Stimulated activated CD4-positive, alpha-beta T cell treated with anti-CD3 and anti-CD28 coated beads, TNF-alpha, amount 100 ng/mL, for 24 hours (primary cell): Measurements from ENCODE around the gene LRP1B.
"Not testable (repeated sequence)": the region's sequence is repeated elsewhere in the genome, so short reads cannot be mapped to it uniquely, and the experiment has no call there.

Source experiments
- DNase-seq, 3 experiments: peaks; one replicate each; pipeline ENCODE4 v3.0.0-alpha.2; 2020; ENCODE audit warnings: low read depth in 3 of 3

LRP1B gene

GRCh38 chr2:140454717-140455116 is 1676.1 kb downstream of the LRP1B start:
- DNase-seq: no peak

DNA sequence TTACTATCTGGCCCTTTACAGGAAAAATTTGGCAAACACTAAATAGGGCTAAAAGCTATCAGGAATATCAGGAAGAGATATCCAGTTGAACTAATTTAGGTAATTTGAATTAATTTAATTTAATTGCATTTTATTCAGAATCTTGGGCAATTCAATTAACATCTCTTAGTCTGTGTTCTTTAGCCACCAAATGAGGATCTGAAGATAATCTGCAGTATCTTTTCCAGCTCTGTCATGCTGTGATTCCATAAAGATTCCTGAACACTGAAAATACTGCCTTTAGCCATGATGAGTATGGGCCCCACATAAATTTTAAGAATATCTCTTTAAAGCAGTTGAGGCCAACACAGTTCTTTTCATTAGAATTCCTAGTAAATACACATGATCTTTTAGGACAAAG is 1679.5 kb downstream of the LRP1B start:
- no peak for DNase-seq

GRCh38 chr2:140442319-140442718 is 1688.5 kb downstream of the LRP1B start:
- no peak for DNase-seq

- DNase-seq: no peak
Observed at GRCh38 chr2:140440815-140441214, 1690.0 kb downstream of the LRP1B start.

GRCh38 chr2:140436936-140437335 is 1693.9 kb downstream of the LRP1B start:
- DNase-seq: no peak

DNA sequence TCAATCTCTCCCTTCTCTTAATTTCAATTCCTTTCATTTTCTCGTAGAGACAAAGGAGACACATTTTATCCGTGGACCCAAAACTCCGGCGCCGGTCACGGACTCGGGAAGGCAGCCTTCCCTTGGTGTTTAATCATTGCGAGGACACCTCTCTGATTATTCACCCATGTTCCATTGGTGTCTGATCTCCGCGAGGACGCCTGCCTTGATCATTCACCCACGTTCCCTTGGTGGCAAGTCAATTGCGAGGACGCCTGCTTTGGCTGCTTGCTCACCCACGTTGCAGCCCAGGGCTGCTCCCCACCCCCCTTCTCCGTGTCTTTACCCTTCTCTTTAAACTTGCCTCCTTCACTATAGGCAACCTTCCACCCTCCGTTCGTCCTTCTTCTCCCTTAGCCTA is 1703.8 kb downstream of the LRP1B start:
- not testable (repeated sequence) for DNase-seq

DNA sequence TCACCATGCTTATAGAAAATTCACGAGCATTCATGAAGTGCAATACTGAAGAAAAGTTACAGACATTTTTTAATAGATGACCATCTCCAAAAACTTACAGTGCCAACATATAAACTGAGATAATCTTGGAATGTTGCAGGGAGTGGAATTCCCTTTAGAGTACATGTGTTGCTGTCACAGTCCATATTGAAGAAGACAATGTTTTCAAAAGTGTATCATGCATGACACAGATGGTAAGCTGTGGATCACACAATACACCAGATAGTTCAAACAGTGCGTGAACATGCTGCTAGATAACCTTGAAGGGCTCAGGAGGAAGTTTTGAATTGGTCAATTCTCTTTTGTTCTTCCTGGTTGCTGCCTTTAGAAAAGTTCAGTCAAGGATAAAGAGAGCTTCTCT is 1706.3 kb downstream of the LRP1B start:
- DNase-seq: no peak

DNA sequence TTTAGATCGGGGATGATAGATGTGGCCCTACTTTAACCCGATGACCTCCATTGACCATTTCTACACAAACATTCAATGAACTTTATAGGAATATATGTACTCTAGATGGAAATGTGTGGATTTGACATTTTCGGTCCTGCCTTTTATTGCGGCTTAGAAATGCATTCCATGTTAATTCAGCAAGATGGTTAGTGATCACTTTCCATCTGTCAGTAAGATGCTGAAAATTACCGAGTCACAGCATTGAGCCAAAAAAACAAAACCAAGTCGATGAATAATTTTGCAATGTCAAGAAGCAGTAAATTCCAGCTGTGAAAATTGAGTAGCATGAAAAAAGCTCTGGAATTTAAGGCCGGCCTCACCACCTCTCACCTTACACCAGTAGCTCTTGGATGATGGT is 1708.1 kb downstream of the LRP1B start:
- DNase-seq: no peak

- no peak for DNase-seq
Observed at GRCh38 chr2:140417504-140417903, 1713.3 kb downstream of the LRP1B start.

GRCh38 chr2:140416577-140416976 is 1714.2 kb downstream of the LRP1B start:
- DNase-seq: no peak

GRCh38 chr2:140415035-140415434 is 1715.8 kb downstream of the LRP1B start:
- not testable (repeated sequence) for DNase-seq

DNA sequence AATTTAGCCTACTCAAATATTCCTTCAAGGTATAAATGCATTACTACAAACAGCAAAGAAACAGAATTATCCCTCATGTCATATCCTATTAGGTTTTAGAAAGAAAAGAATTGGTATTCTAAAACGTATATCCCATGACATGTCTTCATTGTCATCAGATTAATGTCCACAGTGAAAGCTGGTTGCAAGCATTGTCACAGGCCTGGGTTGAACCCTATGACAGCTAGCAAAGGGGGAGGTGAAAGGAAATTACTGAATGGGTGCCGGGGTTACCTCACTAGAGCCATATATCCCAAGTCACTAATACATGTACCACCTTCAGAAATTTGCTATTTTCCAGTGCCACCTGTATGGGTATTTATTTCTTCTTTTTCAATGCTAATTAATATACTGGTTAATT is 1720.1 kb downstream of the LRP1B start:
- DNase-seq: no peak

DNA sequence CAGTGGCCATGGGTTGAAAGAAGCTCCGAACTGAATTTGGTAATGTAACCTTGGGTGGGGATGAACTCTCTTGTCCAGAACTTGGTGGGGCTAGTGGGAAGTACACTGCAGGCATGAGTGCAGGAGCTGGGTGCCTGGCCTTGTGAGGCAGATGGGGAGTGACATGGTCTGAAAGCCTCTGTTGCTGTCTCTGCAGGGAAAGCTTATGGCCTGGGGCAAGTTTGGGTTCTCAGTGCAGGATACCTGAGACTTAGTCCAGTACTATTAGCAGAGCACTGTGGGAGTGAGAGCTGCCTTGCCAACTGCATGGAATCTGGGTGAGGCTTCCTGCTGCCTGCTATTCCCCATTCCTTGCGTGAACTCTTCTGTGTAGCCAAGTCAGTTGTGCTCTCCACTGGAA is 1729.8 kb downstream of the LRP1B start:
- DNase-seq: no peak

- no peak for DNase-seq
Observed at GRCh38 chr2:140392824-140393223, 1738.0 kb downstream of the LRP1B start.

DNA sequence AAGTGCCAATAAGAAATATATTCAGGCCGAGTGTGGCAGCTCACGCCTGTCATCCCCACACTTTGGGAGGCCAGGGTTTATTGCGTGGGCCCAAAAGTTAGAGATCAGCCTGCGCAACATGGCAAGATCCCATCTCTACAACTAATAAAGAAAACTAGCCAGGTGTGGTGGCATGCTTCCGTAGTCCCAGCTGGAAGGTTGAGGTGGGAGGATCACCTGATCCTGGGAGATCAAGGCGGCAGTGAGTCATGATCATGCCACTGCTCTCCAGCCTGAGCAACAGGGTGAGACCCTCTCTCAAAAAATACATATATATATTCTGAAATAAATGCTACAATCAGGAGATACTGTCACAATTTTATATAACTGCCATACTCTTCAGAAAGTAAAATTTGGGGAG is 1745.9 kb downstream of the LRP1B start:
- DNase-seq: no peak

- DNase-seq: no peak
Observed at GRCh38 chr2:140383781-140384180, 1747.0 kb downstream of the LRP1B start.

DNA sequence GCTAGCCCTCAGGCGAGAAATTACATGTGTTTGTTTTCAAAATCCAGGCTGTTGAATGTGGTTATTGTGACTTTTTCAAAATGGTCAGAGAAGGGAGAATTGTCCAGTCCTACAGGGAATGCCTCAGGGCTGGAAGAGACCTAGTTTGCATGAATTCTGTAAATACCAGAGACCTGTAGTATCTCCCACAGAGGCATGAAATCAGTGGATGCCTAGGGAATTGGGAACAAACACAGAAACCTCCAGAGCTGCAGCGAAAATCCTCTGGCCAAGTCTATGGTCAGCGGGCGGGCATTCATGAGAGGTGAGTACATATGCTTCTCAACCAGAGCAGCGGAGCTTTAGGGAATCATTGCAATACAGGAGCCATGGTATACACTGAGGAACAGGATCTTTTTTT is 1754.1 kb downstream of the LRP1B start:
- no peak for DNase-seq

DNA sequence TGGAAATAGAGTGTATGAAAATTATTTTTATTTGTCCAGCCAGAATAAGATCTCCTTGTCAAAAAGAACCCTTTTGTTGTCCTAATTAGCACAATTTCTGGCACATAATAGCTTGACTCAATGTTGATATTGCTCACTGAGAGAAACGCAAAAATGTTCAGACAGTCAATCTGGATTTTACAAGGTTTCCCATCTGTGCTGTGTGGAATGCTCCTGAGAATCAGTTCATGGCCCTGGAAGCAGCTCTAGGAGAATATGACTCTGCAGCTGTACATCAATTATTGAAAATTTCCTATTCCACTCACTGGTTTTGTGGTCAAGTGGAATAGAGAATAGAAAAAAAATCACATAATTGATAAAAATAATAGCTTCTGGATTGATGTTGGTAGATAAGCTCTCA is 1767.7 kb downstream of the LRP1B start:
- no peak for DNase-seq

DNA sequence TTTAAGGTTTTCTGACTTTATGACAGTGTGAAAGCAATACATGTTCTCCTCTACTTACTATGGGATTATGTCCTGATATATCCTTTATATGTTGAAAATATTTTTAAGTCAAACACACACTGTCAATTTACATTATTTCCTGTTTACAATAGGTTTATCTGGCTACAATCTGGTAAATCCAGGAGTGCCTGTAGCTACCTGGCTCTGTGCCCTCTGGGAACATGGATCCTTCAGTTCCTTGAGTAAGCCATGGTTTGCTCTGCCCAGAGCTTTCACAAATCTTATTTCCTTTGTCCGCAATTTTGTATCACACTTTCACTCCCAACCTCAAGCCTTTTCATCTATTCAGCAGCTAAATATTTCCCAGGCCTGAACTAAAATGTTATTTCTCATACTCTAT is 1768.5 kb downstream of the LRP1B start:
- DNase-seq: no peak

GRCh38 chr2:140359056-140359771 is 1771.6 kb downstream of the LRP1B start:
- no peak for DNase-seq

DNA sequence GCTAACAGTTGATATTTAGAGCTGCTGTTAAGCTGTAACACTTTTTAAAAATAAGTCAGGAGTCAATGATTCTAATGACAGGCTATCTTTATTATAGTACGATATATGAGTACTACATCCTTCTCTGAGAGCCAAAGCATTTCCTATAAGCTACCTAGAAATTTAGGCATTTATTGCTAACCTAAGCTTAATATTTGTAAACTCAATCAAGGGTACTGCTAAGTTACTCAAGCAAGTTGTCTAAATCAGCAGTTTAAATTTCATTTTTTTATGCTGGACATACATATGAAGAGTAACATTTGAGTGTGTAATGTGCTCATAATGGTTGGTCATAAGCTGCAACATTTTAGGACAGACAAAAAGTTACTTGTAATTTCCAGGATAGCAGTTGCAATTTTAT is 1774.1 kb downstream of the LRP1B start:
- DNase-seq: no peak

- no peak for DNase-seq
Observed at GRCh38 chr2:140355511-140356090, 1775.2 kb downstream of the LRP1B start.

GRCh38 chr2:140354544-140354943 is 1776.3 kb downstream of the LRP1B start:
- no peak for DNase-seq

DNA sequence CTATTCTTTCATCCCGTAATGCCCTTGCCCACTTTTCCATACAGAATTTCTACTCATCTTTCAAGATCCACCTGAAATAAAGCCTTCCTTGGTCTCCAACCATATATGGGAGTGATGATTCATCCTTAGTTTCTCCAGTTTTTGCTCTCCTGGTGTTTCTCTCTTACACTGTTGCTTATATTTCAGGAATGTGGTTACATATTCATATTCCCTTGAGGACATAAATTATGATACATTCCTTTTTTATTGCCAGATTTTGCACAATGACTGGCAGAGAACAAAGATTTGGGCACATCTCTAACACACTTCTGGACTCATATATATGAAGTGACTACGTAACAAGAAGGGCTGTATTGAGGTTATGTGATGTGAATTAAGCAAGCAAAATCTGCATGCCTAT is 1777.3 kb downstream of the LRP1B start:
- no peak for DNase-seq
